ENCODE measurements around the gene C11orf52. TPM values are rescaled to one million over a fixed set of nuclear protein-coding genes. Genes with fewer than 3 reads are reported as not detected.

The C11orf52 gene
- total RNA-seq, 1 experiment from 2014 or later = 4.0 TPM

DNA sequence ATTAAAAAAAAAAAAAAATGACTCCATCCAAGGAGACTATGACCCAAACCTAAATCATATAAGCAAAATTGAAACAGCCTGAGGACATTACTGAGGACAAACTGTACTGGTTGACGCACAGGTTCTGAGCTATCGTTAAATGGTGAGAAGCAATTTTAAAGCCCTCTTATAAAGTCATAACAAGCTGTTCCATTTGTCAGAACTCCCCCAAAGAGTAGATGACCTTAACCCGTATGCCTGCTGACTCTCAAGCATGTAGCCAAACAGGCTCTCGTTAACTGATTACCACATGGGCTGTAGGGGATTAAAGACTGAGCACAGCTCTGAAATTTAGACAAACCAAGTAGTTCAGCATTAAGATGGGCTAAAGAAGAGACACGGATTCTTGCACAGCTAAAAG, 9.3 kb upstream of the C11orf52 start:
- H3K14ac ChIP-seq (ENCODE audit: insufficient read depth, low read length) = no peak overlapping the region
- H3K56ac ChIP-seq (ENCODE audit: insufficient read length, low read depth, low read length) = no peak overlapping the region
- no CpG with 5 or more reads among the region's 5 CpGs for WGBS (ENCODE audit: extremely low coverage, insufficient read length, low lambda C conversion rate)
- H3K23ac ChIP-seq (ENCODE audit: insufficient read length, low read depth, low read length) = no peak overlapping the region
- H2BK20ac ChIP-seq (ENCODE audit: low read depth, low read length, poor library complexity, severe bottlenecking) = no peak overlapping the region
- no peak overlapping the region for H3K4ac ChIP-seq (ENCODE audit: low read depth, low read length)
- H3T11ph ChIP-seq (ENCODE audit: low read length) = no peak overlapping the region
- H3K27ac Mint-ChIP-seq = no peak overlapping the region
- no peaks in the 10 kb centered on the region for H3K9me3 ChIP-seq (ENCODE audit: control insufficient read depth, low read depth, low read length)
- H3K4me1 Mint-ChIP-seq = peaks cover 16 to 30% of the 10 kb centered on the region in 2 experiments
- H2BK120ac ChIP-seq (ENCODE audit: low read depth, low read length, poor library complexity, severe bottlenecking) = no peak overlapping the region
- no peaks in the 10 kb centered on the region for H4K20me1 ChIP-seq (ENCODE audit: control insufficient read depth, insufficient read depth, insufficient read length)
- no peak overlapping the region for H2AK5ac ChIP-seq (ENCODE audit: insufficient read length, low read length)
- no peak overlapping the region for H3K4me3 Mint-ChIP-seq
- H3K9ac ChIP-seq (ENCODE audit: extremely low read depth, insufficient read length, low read length) = no peak overlapping the region
- H3K36me3 Mint-ChIP-seq (ENCODE audit: insufficient read depth in 1 of 3, low read depth in 3 of 3) = no peaks in the 10 kb centered on the region; a peak in 1 of 7 replicates
- H2BK15ac ChIP-seq (ENCODE audit: low read depth, low read length) = no peak overlapping the region
- no peak overlapping the region for H2BK5ac ChIP-seq (ENCODE audit: insufficient read length, low read length)
- H2BK12ac ChIP-seq (ENCODE audit: insufficient read length, low read depth, low read length) = no peak overlapping the region
- no peak overlapping the region for H4K91ac ChIP-seq (ENCODE audit: insufficient read length, low read depth, low read length)
- H3K9me3 Mint-ChIP-seq = 0 out of 5 replicates have a peak, but pooled peaks cover 0 to 2% of the 10 kb centered on the region in 2 experiments
- no peaks in the 10 kb centered on the region for H3K27me3 ChIP-seq (ENCODE audit: insufficient read depth, low read length)
- H2AFZ ChIP-seq (ENCODE audit: low read length) = no peak overlapping the region
- H4K5ac ChIP-seq (ENCODE audit: insufficient read length, low read depth, low read length) = no peak overlapping the region
- no peaks in the 10 kb centered on the region for H3K79me2 ChIP-seq (ENCODE audit: insufficient read depth, low read length)
- TF ChIP-seq, protein P1, sequence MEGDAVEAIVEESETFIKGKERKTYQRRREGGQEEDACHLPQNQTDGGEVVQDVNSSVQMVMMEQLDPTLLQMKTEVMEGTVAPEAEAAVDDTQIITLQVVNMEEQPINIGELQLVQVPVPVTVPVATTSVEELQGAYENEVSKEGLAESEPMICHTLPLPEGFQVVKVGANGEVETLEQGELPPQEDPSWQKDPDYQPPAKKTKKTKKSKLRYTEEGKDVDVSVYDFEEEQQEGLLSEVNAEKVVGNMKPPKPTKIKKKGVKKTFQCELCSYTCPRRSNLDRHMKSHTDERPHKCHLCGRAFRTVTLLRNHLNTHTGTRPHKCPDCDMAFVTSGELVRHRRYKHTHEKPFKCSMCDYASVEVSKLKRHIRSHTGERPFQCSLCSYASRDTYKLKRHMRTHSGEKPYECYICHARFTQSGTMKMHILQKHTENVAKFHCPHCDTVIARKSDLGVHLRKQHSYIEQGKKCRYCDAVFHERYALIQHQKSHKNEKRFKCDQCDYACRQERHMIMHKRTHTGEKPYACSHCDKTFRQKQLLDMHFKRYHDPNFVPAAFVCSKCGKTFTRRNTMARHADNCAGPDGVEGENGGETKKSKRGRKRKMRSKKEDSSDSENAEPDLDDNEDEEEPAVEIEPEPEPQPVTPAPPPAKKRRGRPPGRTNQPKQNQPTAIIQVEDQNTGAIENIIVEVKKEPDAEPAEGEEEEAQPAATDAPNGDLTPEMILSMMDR (conservative IDR thresholded peaks at IDR 0.05) = no peak
- no peak overlapping the region for H4K8ac ChIP-seq (replicated peaks; ENCODE audit: insufficient read length, low read depth, low read length)
- no peak for DNase-seq
- no peak overlapping the region for H3K4me2 ChIP-seq (ENCODE audit: insufficient read depth, insufficient read length, low read length)
- no peak overlapping the region for H3K27ac ChIP-seq (ENCODE audit: insufficient read length, low read depth, low read length)
- H3K4me1 ChIP-seq (ENCODE audit: insufficient read depth, low read length) = 0 out of 2 replicates have a peak, but pooled peaks cover 2% of the 10 kb centered on the region
- no peaks in the 10 kb centered on the region for H3K79me1 ChIP-seq (ENCODE audit: insufficient read depth, low read depth, low read length, poor library complexity, severe bottlenecking)
- H3K23me2 ChIP-seq (ENCODE audit: insufficient read length, low read depth, low read length, poor library complexity, severe bottlenecking) = no peaks in the 10 kb centered on the region
- no peaks in the 10 kb centered on the region for H3K27me3 Mint-ChIP-seq (ENCODE audit: low read depth)
- no peak overlapping the region for H3K18ac ChIP-seq (ENCODE audit: insufficient read length, low read depth, low read length)

Measured in H9 (cell line).